Measurements from ENCODE around the gene C5AR1.

GRCh38 chr19:47303966-47304365, 5.7 kb upstream of the C5AR1 start:
- TF ChIP-seq CTCF (IDR thresholded peaks at IDR 0.05), result no peak
- TF ChIP-seq POLR2A (IDR thresholded peaks at IDR 0.05), result no peak

All from testis (tissue), 2 donors.